H9 (cell line): Measurements from ENCODE around the gene FBXL7. TPM values are rescaled to one million over a fixed set of nuclear protein-coding genes. Genes with fewer than 3 reads are reported as not detected.

Experiments
- DNase-seq: peaks from one replicate; pipeline ENCODE4 v3.0.0-alpha.2; 2017
- H2AFZ ChIP-seq: one replicate; pipeline ENCODE4 v1.6.1; 2013; ENCODE audit warnings: mild to moderate bottlenecking, low read length, control low read depth, moderate library complexity
- H2AK5ac ChIP-seq: 2 replicates; pipeline ENCODE4 v1.6.1; 2013; ENCODE audit warnings: low read length, control low read depth, mixed read lengths; ENCODE audit not compliant: insufficient read length
- H2BK120ac ChIP-seq: one replicate; pipeline ENCODE4 v1.6.1; 2013; ENCODE audit warnings: low read depth, mild to moderate bottlenecking, low read length, control low read depth, inconsistent platforms; ENCODE audit not compliant: poor library complexity, severe bottlenecking
- H2BK12ac ChIP-seq: 2 replicates; pipeline ENCODE4 v1.6.1; 2013; ENCODE audit warnings: low read length, control low read depth, mixed read lengths, low read depth; ENCODE audit not compliant: insufficient read length
- H2BK15ac ChIP-seq: 2 replicates; pipeline ENCODE4 v1.6.1; 2013; ENCODE audit warnings: low read depth, low read length, control low read depth
- H2BK20ac ChIP-seq: one replicate; pipeline ENCODE4 v1.6.1; 2013; ENCODE audit warnings: low read depth, mild to moderate bottlenecking, low read length, control low read depth, inconsistent platforms; ENCODE audit not compliant: poor library complexity, severe bottlenecking
- H2BK5ac ChIP-seq: 2 replicates; pipeline ENCODE4 v1.6.1; 2013; ENCODE audit warnings: low read length, control low read depth, mixed read lengths; ENCODE audit not compliant: insufficient read length
- H3K14ac ChIP-seq: 2 replicates; pipeline ENCODE4 v1.6.1; 2013; ENCODE audit warnings: low read length, control low read depth; ENCODE audit not compliant: insufficient read depth
- H3K18ac ChIP-seq: 2 replicates; pipeline ENCODE4 v1.6.1; 2013; ENCODE audit warnings: low read depth, mild to moderate bottlenecking, mixed read lengths, low read length, control low read depth; ENCODE audit not compliant: insufficient read length
- H3K23ac ChIP-seq: 2 replicates; pipeline ENCODE4 v1.6.1; 2013; ENCODE audit warnings: low read length, control low read depth, mixed read lengths, low read depth; ENCODE audit not compliant: insufficient read length
- H3K23me2 ChIP-seq: 2 replicates; pipeline ENCODE4 v1.6.1; 2013; ENCODE audit warnings: low read depth, mild to moderate bottlenecking, mixed read lengths, low read length, control low read depth; ENCODE audit not compliant: insufficient read length, poor library complexity, severe bottlenecking
- H3K27ac ChIP-seq: 2 replicates; pipeline ENCODE4 v1.5.1; 2013; ENCODE audit warnings: low read length, control low read depth, mixed read lengths, low read depth; ENCODE audit not compliant: insufficient read length
- H3K27me3 ChIP-seq: 2 replicates; pipeline ENCODE4 v1.6.1; 2013; ENCODE audit warnings: low read length, control low read depth, inconsistent platforms; ENCODE audit not compliant: insufficient read depth
- H3K4ac ChIP-seq: 2 replicates; pipeline ENCODE4 v1.6.1; 2013; ENCODE audit warnings: low read depth, mild to moderate bottlenecking, control low read depth, inconsistent platforms, low read length, moderate library complexity
- H3K4me1 ChIP-seq: 2 replicates; pipeline ENCODE4 v1.6.1; 2013; ENCODE audit warnings: low read length, control low read depth, inconsistent platforms; ENCODE audit not compliant: insufficient read depth
- H3K4me2 ChIP-seq: 2 replicates; pipeline ENCODE4 v1.6.1; 2013; ENCODE audit warnings: low read length, control low read depth, mixed read lengths; ENCODE audit not compliant: insufficient read length, insufficient read depth
- H3K56ac ChIP-seq: 2 replicates; pipeline ENCODE4 v1.6.1; 2013; ENCODE audit warnings: low read depth, mild to moderate bottlenecking, mixed read lengths, low read length, control low read depth; ENCODE audit not compliant: insufficient read length
- H3K79me1 ChIP-seq: 2 replicates; pipeline ENCODE4 v1.6.1; 2013; ENCODE audit warnings: low read depth, mild to moderate bottlenecking, moderate library complexity, low read length, control low read depth, inconsistent platforms; ENCODE audit not compliant: insufficient read depth, poor library complexity, severe bottlenecking
- H3K79me2 ChIP-seq: 2 replicates; pipeline ENCODE4 v1.6.1; 2013; ENCODE audit warnings: low read length, control low read depth, inconsistent platforms; ENCODE audit not compliant: insufficient read depth
- H3K9ac ChIP-seq: 2 replicates; pipeline ENCODE4 v1.6.1; 2013; ENCODE audit warnings: low read length, control low read depth, mixed read lengths; ENCODE audit not compliant: insufficient read length; ENCODE audit errors: extremely low read depth
- H3K9me3 ChIP-seq: one replicate; pipeline ENCODE4 v1.6.1; 2013; ENCODE audit warnings: low read depth, low read length, inconsistent platforms; ENCODE audit not compliant: control insufficient read depth
- H3T11ph ChIP-seq: one replicate; pipeline ENCODE4 v1.6.1; 2013; ENCODE audit warnings: mild to moderate bottlenecking, low read length, control low read depth, inconsistent platforms
- H4K20me1 ChIP-seq: one replicate; pipeline ENCODE4 v1.6.1; 2013; ENCODE audit not compliant: control insufficient read depth, insufficient read length, insufficient read depth
- H4K5ac ChIP-seq: 2 replicates; pipeline ENCODE4 v1.6.1; 2013; ENCODE audit warnings: low read depth, mild to moderate bottlenecking, mixed read lengths, low read length, control low read depth; ENCODE audit not compliant: insufficient read length
- H4K8ac ChIP-seq: replicated peaks from 2 replicates; pipeline ENCODE4 v1.6.1; 2013; ENCODE audit warnings: low read length, control low read depth, mixed read lengths, low read depth; ENCODE audit not compliant: insufficient read length
- H4K91ac ChIP-seq: 2 replicates; pipeline ENCODE4 v1.6.1; 2013; ENCODE audit warnings: low read depth, mild to moderate bottlenecking, moderate library complexity, mixed read lengths, low read length, control low read depth; ENCODE audit not compliant: insufficient read length
- H3K27ac Mint-ChIP-seq, 3 experiments: 2 replicates in 2 of 3; 3 replicates in 1 of 3; pipeline ENCODE4 v1.8.0; 2020 to 2021; ENCODE audit warnings: mixed read lengths in 3 of 3, mild to moderate bottlenecking in 1 of 3, moderate library complexity in 1 of 3
- H3K27me3 Mint-ChIP-seq: 2 replicates; pipeline ENCODE4 v1.8.0; 2021; ENCODE audit warnings: low read depth, mild to moderate bottlenecking, moderate library complexity, mixed read lengths
- H3K36me3 Mint-ChIP-seq, 3 experiments: 2 replicates in 2 of 3; 3 replicates in 1 of 3; pipeline ENCODE4 v1.8.0; 2020 to 2021; ENCODE audit warnings: low read depth in 3 of 3, mixed read lengths in 3 of 3; ENCODE audit not compliant: insufficient read depth in 1 of 3
- H3K4me1 Mint-ChIP-seq, 2 experiments: 2 replicates each; pipeline ENCODE4 v1.8.0; 2020; ENCODE audit warnings: mixed read lengths in 2 of 2
- H3K4me3 Mint-ChIP-seq, 2 experiments: 2 replicates in 1 of 2; 3 replicates in 1 of 2; pipeline ENCODE4 v1.8.0; 2020 to 2021; ENCODE audit warnings: mild to moderate bottlenecking in 2 of 2, mixed read lengths in 2 of 2, moderate library complexity in 1 of 2
- H3K9me3 Mint-ChIP-seq, 2 experiments: 2 replicates in 1 of 2; 3 replicates in 1 of 2; pipeline ENCODE4 v1.8.0; 2020; ENCODE audit warnings: mild to moderate bottlenecking in 2 of 2, mixed read lengths in 2 of 2, moderate library complexity in 1 of 2
- CTCF ChIP-seq: fragments of 200-600 bp; sonication (generic); conservative IDR thresholded peaks from 3 replicates; pipeline ENCODE4 v1.8.0; 2021; ENCODE audit warnings: antibody characterized with exemption, mild to moderate bottlenecking
- WGBS: extraction: QIAGEN DNeasy Blood & Tissue Kit; methylation state at CpG from one replicate; pipeline ENCODE4 v1.1.7; 2013; ENCODE audit warnings: missing lambda C conversion rate, low lambda C conversion rate, mixed read lengths; ENCODE audit not compliant: insufficient read length; ENCODE audit errors: extremely low coverage; 5-methylcytosine and 5-hydroxymethylcytosine counted together
- total RNA-seq: library from RNA; stranded (reverse); gene quantifications from 2 replicates; pipeline ENCODE4 v1.2.1, GENCODE V29; 2021

Gene FBXL7
- total RNA-seq, 1 experiment from 2014 or later = 14.6 TPM

GRCh38 chr5:15682122-15682521, 182.1 kb downstream of the FBXL7 start:
- WGBS = no CpG with 5 or more reads among the region's 3 CpGs
- H4K91ac ChIP-seq = no peak overlapping the region
- H3K4me2 ChIP-seq = no peak overlapping the region
- peaks cover under 1% of the 10 kb centered on the region; the same call in 1 of the 2 replicates for H3K4me1 ChIP-seq
- no peak overlapping the region for H3K4ac ChIP-seq
- no peaks in the 10 kb centered on the region for H3K23me2 ChIP-seq
- H3K79me1 ChIP-seq = no peaks in the 10 kb centered on the region
- no peak for DNase-seq
- no peak overlapping the region for H3K14ac ChIP-seq
- H3K18ac ChIP-seq = no peak overlapping the region
- H3K23ac ChIP-seq = no peak overlapping the region
- H3K56ac ChIP-seq = no peak overlapping the region
- no peaks in the 10 kb centered on the region; the same call in 1 of the 2 replicates for H3K79me2 ChIP-seq
- Mint-ChIP-seq H3K27ac (no peak overlapping the region), H3K36me3 (no peaks in the 10 kb centered on the region; a peak in 1 of 7 replicates), H3K27me3 (no peaks in the 10 kb centered on the region), H3K4me3 (no peak overlapping the region), H3K9me3 (no peaks in the 10 kb centered on the region), H3K4me1 (peaks cover 15 to 23% of the 10 kb centered on the region in 2 experiments)
- no peak overlapping the region for H2BK12ac ChIP-seq
- H3K27me3 ChIP-seq = no peaks in the 10 kb centered on the region
- H4K8ac ChIP-seq = no peak overlapping the region
- no peaks in the 10 kb centered on the region for H3K9me3 ChIP-seq
- no peak overlapping the region for H3T11ph ChIP-seq
- no peak overlapping the region for H2AK5ac ChIP-seq
- H2BK120ac ChIP-seq = no peak overlapping the region
- no peak overlapping the region for H2BK20ac ChIP-seq
- no peak overlapping the region for H2BK5ac ChIP-seq
- TF ChIP-seq CTCF = no peak
- H2BK15ac ChIP-seq = no peak overlapping the region
- no peak overlapping the region for H4K5ac ChIP-seq
- H2AFZ ChIP-seq = no peak overlapping the region
- H3K27ac ChIP-seq = no peak overlapping the region
- no peak overlapping the region for H3K9ac ChIP-seq
- H4K20me1 ChIP-seq = no peaks in the 10 kb centered on the region
